ENCODE results near the gene SSU72. TPM values are rescaled to one million over a fixed set of nuclear protein-coding genes. Genes with fewer than 3 reads are reported as not detected.

Gene SSU72
- total RNA-seq, 1 experiment from 2014 or later = 179 TPM

- Histone ChIP-seq H3K4me1 (ENCODE audit: insufficient read depth, low read length) (no peaks in the 10 kb centered on the region), H3K27ac (ENCODE audit: insufficient read length, low read depth, low read length) (no peak overlapping the region), H2BK12ac (ENCODE audit: insufficient read length, low read depth, low read length) (no peak overlapping the region), H3K9me3 (ENCODE audit: control insufficient read depth, low read depth, low read length) (no peaks in the 10 kb centered on the region), H3K14ac (ENCODE audit: insufficient read depth, low read length) (no peak overlapping the region; the same call in 1 of the 2 replicates), H4K5ac (ENCODE audit: insufficient read length, low read depth, low read length) (no peak overlapping the region), H3K18ac (ENCODE audit: insufficient read length, low read depth, low read length) (no peak overlapping the region), H2BK20ac (ENCODE audit: low read depth, low read length, poor library complexity, severe bottlenecking) (no peak overlapping the region), H3T11ph (ENCODE audit: low read length) (no peak overlapping the region), H3K79me2 (ENCODE audit: insufficient read depth, low read length) (no peaks in the 10 kb centered on the region), H2AK5ac (ENCODE audit: insufficient read length, low read length) (no peak overlapping the region), H3K4me2 (ENCODE audit: insufficient read depth, insufficient read length, low read length) (no peak overlapping the region), H3K9ac (ENCODE audit: extremely low read depth, insufficient read length, low read length) (no peak overlapping the region), H3K4ac (ENCODE audit: low read depth, low read length) (no peak overlapping the region), H3K23me2 (ENCODE audit: insufficient read length, low read depth, low read length, poor library complexity, severe bottlenecking) (no peaks in the 10 kb centered on the region), H2BK5ac (ENCODE audit: insufficient read length, low read length) (no peak overlapping the region), H4K8ac (replicated peaks; ENCODE audit: insufficient read length, low read depth, low read length) (no peak overlapping the region), H3K27me3 (ENCODE audit: insufficient read depth, low read length) (no peaks in the 10 kb centered on the region), H3K56ac (ENCODE audit: insufficient read length, low read depth, low read length) (no peak overlapping the region), H3K79me1 (ENCODE audit: insufficient read depth, low read depth, low read length, poor library complexity, severe bottlenecking) (no peaks in the 10 kb centered on the region), H2BK120ac (ENCODE audit: low read depth, low read length, poor library complexity, severe bottlenecking) (no peak overlapping the region), H3K23ac (ENCODE audit: insufficient read length, low read depth, low read length) (no peak overlapping the region), H2AFZ (ENCODE audit: low read length) (no peak overlapping the region), H4K20me1 (ENCODE audit: control insufficient read depth, insufficient read depth, insufficient read length) (no peaks in the 10 kb centered on the region), H4K91ac (ENCODE audit: insufficient read length, low read depth, low read length) (no peak overlapping the region), H2BK15ac (ENCODE audit: low read depth, low read length) (no peak overlapping the region)
- peak overlapping the region; percentile 21 to 82 (median 78); a peak in 4 of 7 replicates for H3K27ac Mint-ChIP-seq
- H3K4me1 Mint-ChIP-seq = no peaks in the 10 kb centered on the region
- no peak for TF ChIP-seq CTCF (conservative IDR thresholded peaks at IDR 0.05)
- H3K27me3 Mint-ChIP-seq (ENCODE audit: low read depth) = no peaks in the 10 kb centered on the region; the same call in 1 of the 2 replicates
- H3K36me3 Mint-ChIP-seq (ENCODE audit: insufficient read depth in 1 of 3, low read depth in 3 of 3) = peaks cover 2 to 6% (median 5%) of the 10 kb centered on the region in 3 experiments; a peak in 6 of 7 replicates
- H3K4me3 Mint-ChIP-seq = no peak overlapping the region
- no peak for DNase-seq
- no peaks in the 10 kb centered on the region for H3K9me3 Mint-ChIP-seq
- WGBS (ENCODE audit: extremely low coverage, insufficient read length, low lambda C conversion rate) = no CpG with 5 or more reads among the region's 21 CpGs
Observed at GRCh38 chr1:1622010-1622787, 47.5 kb upstream of the SSU72 start.
